Gastroesophageal sphincter (tissue), 4 donors: ENCODE results near the gene SH2D5. TPM values are rescaled to one million over a fixed set of nuclear protein-coding genes. Genes with fewer than 3 reads are reported as not detected.

Source experiments
- ATAC-seq: fragments of 150-250 bp; one replicate; pipeline ENCODE4 v1.9.1; 2016; ENCODE audit warnings: mild to moderate bottlenecking, moderate library complexity
- H3K27ac ChIP-seq, 4 donors: fragments of 200-600 bp; sonication (generic) in 3 of 4; 1 replicate in 3 of 4; 2 replicates in 1 of 4; pipeline ENCODE4 v1.5.1; 2016 to 2019
- H3K27me3 ChIP-seq: fragments of 200-600 bp; sonication (generic); one replicate; pipeline ENCODE4 v1.5.1; 2019
- H3K36me3 ChIP-seq, 2 donors: fragments of 200-600 bp; sonication (generic); one replicate each; pipeline ENCODE4 v1.5.1; 2019; ENCODE audit warnings: control low read depth in 1 of 2
- H3K4me1 ChIP-seq, 3 donors: fragments of 200-600 bp; sonication (generic); 1 replicate in 2 of 3; 2 replicates in 1 of 3; pipeline ENCODE4 v1.5.1; 2016 to 2019; ENCODE audit warnings: control low read depth in 2 of 3
- H3K4me3 ChIP-seq, 2 donors: fragments of 200-600 bp; sonication (generic); one replicate each; pipeline ENCODE4 v1.5.1; 2019; ENCODE audit warnings: mild to moderate bottlenecking in 1 of 2, moderate library complexity in 1 of 2
- H3K9me3 ChIP-seq, 3 donors: fragments of 200-600 bp; sonication (generic); one replicate each; pipeline ENCODE4 v1.5.1; 2017 to 2019; ENCODE audit warnings: control low read depth in 2 of 3
- EP300 ChIP-seq: sonication (generic); formaldehyde crosslinking; IDR thresholded peaks from one replicate; pipeline ENCODE4 v1.6.1; 2017; ENCODE audit warnings: antibody characterized with exemption, mild to moderate bottlenecking
- POLR2A ChIP-seq, 2 donors: fragments of 450-650 bp; IDR thresholded peaks; one replicate each; pipeline ENCODE4 v1.6.1; 2017; ENCODE audit warnings: antibody characterized with exemption in 2 of 2, mild to moderate bottlenecking in 2 of 2, moderate library complexity in 1 of 2
- POLR2AphosphoS5 ChIP-seq: sonication (generic); formaldehyde crosslinking; IDR thresholded peaks from one replicate; pipeline ENCODE4 v1.6.1; 2017; ENCODE audit warnings: antibody characterized with exemption
- WGBS, 2 donors: methylation state at CpG; one replicate each; pipeline ENCODE4 v1.1.5; 2018; ENCODE audit warnings: low coverage in 1 of 2; 5-methylcytosine and 5-hydroxymethylcytosine counted together
- total RNA-seq, 4 donors: library from RNA; depleted of rRNA; stranded (reverse); fragments of >200 nt; gene quantifications; one replicate each; pipeline ENCODE4 v1.1.0, GENCODE V29; 2016
- TF ChIP-seq, protein P1 (sequence below), 4 experiments: fragments of 200-600 bp in 2 of 4; fragments of 450-650 bp in 2 of 4; sonication (generic) in 1 of 4; IDR thresholded peaks; one replicate each; pipeline ENCODE4 v1.5.1; 2017 to 2019; ENCODE audit warnings: antibody characterized with exemption in 4 of 4, mild to moderate bottlenecking in 2 of 4, moderate library complexity in 2 of 4

Gene SH2D5
- total RNA-seq, 4 donors from 2014 or later: 0.47 to 6.9 (median 1.1) TPM

DNA sequence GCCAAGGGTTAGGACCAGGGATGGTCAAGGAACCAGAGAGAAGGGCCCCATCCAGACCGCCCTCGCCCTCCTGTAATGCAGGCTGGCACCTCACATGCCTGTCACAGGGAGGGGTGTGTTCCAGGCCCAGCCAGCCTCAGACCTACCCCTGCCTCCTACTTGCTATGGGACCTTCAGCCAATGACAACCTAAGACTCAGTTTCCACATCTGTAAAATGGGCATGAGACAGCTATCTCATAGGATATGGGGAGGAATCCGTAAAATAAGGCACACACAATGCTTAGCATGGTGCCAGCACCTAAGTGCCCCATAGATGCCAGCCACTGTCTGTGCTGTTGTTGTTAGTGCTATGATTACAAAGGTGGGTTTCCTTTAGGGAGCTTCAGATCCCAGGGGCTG lies 22.6 kb downstream of the SH2D5 start:
- TF ChIP-seq POLR2AphosphoS5 (no peak), EP300 (no peak), POLR2A (IDR thresholded peaks at IDR 0.05) (no peak)
- TF ChIP-seq, protein P1, sequence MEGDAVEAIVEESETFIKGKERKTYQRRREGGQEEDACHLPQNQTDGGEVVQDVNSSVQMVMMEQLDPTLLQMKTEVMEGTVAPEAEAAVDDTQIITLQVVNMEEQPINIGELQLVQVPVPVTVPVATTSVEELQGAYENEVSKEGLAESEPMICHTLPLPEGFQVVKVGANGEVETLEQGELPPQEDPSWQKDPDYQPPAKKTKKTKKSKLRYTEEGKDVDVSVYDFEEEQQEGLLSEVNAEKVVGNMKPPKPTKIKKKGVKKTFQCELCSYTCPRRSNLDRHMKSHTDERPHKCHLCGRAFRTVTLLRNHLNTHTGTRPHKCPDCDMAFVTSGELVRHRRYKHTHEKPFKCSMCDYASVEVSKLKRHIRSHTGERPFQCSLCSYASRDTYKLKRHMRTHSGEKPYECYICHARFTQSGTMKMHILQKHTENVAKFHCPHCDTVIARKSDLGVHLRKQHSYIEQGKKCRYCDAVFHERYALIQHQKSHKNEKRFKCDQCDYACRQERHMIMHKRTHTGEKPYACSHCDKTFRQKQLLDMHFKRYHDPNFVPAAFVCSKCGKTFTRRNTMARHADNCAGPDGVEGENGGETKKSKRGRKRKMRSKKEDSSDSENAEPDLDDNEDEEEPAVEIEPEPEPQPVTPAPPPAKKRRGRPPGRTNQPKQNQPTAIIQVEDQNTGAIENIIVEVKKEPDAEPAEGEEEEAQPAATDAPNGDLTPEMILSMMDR (IDR thresholded peaks at IDR 0.05): no peak
- no peaks in the 10 kb centered on the region for H3K36me3 ChIP-seq

DNA sequence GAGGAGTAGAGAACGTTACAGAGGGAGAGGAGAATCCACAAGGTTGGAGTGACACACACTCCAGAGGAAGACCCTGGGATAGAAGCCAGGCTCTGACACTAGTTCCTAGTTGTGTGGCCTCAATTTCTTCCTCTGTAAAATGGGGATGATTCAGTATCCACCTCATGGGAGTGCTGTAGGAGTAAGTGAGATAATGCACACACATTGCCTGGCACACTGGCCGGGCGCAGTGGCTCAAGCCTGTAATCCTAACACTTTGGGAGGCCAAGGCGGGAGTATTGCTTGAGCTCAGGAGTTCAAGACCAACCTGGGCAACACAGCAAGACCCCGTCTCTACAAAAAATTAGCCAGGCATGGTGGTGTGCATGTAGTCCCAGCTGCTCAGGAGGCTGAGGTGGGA lies 23.6 kb downstream of the SH2D5 start:
- 68 to 80% methylated on average over 4 of the region's 5 CpGs for WGBS, 2 donors
- TF ChIP-seq EP300 (no peak), POLR2AphosphoS5 (no peak), POLR2A (IDR thresholded peaks at IDR 0.05) (no peak)
- TF ChIP-seq, protein P1 (IDR thresholded peaks at IDR 0.05): no peak

More for the DNA sequence above, 22.6 kb downstream of the SH2D5 start:
- peaks cover 40% of the 10 kb centered on the region for H3K27me3 ChIP-seq
- H3K27ac ChIP-seq: no peak overlapping the region
- no peaks in the 10 kb centered on the region for H3K4me1 ChIP-seq
- no peak for ATAC-seq
- H3K4me3 ChIP-seq: no peak overlapping the region
- WGBS, 2 donors: no CpG with 5 or more reads among the region's 3 CpGs
- H3K9me3 ChIP-seq: no peaks in the 10 kb centered on the region

DNA sequence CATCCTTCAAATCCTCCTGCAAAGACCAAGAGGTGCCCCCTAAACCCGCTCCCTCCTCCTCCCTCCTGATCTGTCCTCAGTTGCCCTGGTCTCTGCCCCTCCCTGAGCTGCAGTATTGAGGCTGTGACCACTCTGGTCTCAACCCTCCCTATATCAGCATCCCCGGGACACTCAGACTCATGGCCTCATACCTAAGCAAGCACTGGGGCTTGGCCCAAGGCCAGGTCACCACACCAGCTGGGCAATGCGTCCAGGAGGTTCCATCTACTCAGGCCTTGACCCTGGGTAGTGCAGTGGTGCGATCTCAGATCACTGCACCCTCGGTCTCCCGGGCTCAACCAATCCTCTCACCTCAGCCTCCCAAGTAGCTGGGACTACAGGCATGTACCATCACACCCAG lies 24.4 kb downstream of the SH2D5 start:
- H3K4me3 ChIP-seq: no peak overlapping the region
- no peak overlapping the region for H3K27ac ChIP-seq
- peaks cover 25% of the 10 kb centered on the region for H3K27me3 ChIP-seq
- no peaks in the 10 kb centered on the region for H3K9me3 ChIP-seq
- no peaks in the 10 kb centered on the region for H3K36me3 ChIP-seq
- ATAC-seq: no peak
- TF ChIP-seq POLR2AphosphoS5 (no peak), POLR2A (IDR thresholded peaks at IDR 0.05) (no peak), EP300 (no peak)
- TF ChIP-seq, protein P1 (IDR thresholded peaks at IDR 0.05): no peak
- 17 to 92% methylated on average over 1 of the region's 6 CpGs for WGBS, 2 donors
- H3K4me1 ChIP-seq: no peaks in the 10 kb centered on the region

More for the DNA sequence above, 23.6 kb downstream of the SH2D5 start:
- Histone ChIP-seq H3K27ac (no peak overlapping the region), H3K27me3 (peaks cover 32% of the 10 kb centered on the region), H3K4me1 (no peaks in the 10 kb centered on the region), H3K36me3 (no peaks in the 10 kb centered on the region), H3K4me3 (no peak overlapping the region), H3K9me3 (no peaks in the 10 kb centered on the region)
- ATAC-seq: no peak

DNA sequence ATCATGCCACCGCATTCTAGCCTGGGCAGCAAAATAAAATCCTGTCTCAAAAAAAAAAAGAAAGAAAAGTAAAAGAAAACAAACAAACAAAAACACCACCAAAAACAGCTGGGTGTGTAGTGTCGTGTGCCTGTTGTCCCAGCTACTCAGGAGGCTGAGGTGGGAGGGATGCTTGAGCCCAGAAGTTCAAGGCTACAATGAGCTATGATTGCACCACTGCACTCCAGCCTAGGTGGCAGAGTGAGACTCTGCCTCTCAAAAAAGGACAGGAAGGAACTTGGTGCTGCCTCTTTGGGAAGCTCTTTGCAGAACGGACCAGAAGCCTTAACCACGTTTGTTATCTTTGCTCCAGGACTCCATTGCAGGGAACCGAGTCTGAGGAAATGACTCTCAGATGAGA lies 25.7 kb downstream of the SH2D5 start:
- TF ChIP-seq, protein P1 (IDR thresholded peaks at IDR 0.05): no peak
- no peak for TF ChIP-seq POLR2A (IDR thresholded peaks at IDR 0.05)
- no peak for TF ChIP-seq EP300
- TF ChIP-seq POLR2AphosphoS5: no peak
- Histone ChIP-seq H3K9me3 (no peaks in the 10 kb centered on the region), H3K27me3 (peaks cover 19% of the 10 kb centered on the region), H3K27ac (no peak overlapping the region), H3K4me3 (no peak overlapping the region), H3K4me1 (no peaks in the 10 kb centered on the region), H3K36me3 (no peaks in the 10 kb centered on the region)
- WGBS, 2 donors: 30 to 41% methylated on average over 2 to 4 of the region's 5 CpGs
- ATAC-seq: no peak

DNA sequence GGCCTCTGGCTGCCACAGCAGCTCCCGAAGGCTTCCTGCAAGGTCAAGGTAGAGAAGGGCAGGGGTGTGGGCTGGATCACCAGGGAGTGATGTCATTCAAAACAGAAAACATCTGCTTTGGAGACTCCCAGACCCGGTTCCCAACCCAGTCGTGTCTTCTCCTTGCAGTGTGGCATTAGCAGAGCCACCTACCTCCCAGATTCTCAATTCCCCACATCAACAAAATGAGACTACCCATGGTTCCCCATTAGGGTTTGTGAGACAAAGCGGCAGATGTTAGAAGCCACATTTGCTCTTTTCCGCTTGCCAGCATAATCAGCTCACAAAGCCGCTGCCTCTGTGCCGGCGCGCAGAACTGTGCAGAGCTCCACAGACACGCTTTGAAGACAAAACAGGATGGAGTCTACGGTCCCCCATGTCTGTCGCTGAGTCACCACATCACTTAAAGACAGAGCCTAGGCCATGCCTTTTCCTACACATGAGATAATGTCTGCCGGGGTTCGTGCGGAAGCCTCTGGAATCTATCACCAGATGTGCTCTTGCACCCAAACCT lies 27.2 kb downstream of the SH2D5 start:
- WGBS, 2 donors: 68 to 88% methylated on average over 3 to 15 of the region's 15 CpGs
- Histone ChIP-seq H3K27ac (no peak overlapping the region), H3K4me1 (no peaks in the 10 kb centered on the region), H3K9me3 (no peaks in the 10 kb centered on the region), H3K27me3 (peaks cover 6% of the 10 kb centered on the region), H3K4me3 (no peak overlapping the region), H3K36me3 (no peaks in the 10 kb centered on the region)
- TF ChIP-seq, protein P1 (IDR thresholded peaks at IDR 0.05): no peak
- TF ChIP-seq EP300 (no peak), POLR2A (IDR thresholded peaks at IDR 0.05) (no peak), POLR2AphosphoS5 (no peak)
- ATAC-seq: no peak
